ENCODE data around the gene EYA4.

DNA sequence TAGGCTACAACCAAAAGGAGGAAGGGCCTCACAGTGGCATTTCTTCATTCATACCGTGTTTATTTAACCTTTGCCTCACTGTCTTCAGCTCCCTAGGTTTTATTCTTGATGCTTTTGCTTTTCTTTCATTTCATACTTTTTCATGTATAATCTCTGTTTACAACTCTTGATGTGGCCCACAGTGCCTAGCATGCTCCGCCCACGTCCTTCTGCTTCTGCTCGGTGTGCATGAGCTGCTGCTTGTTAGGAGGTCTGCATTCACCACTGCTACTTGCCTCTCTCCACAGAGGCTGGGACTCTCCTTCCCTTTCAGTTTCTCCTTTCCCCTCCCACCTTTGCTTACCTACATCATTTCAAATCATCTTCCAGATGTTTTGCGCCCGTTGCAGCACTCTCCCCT lies 147.6 kb downstream of the EYA4 start:
- TF ChIP-seq MXI1 (IDR thresholded peaks at IDR 0.05; ENCODE audit: borderline replicate concordance, low read depth, low read length) (no peak), POLR2A (IDR thresholded peaks at IDR 0.05; ENCODE audit: low read depth, low read length) (no peak), MAFK (IDR thresholded peaks at IDR 0.05; ENCODE audit: low read depth, low read length) (no peak), SMC3 (IDR thresholded peaks at IDR 0.05; ENCODE audit: low read depth, low read length) (no peak), MAZ (IDR thresholded peaks at IDR 0.05; ENCODE audit: borderline replicate concordance, low read depth, low read length) (no peak), RFX5 (IDR thresholded peaks at IDR 0.05; ENCODE audit: low read depth, low read length) (no peak), CHD1 (IDR thresholded peaks at IDR 0.05; ENCODE audit: low read depth, low read length) (no peak)
- TF ChIP-seq, protein P1, sequence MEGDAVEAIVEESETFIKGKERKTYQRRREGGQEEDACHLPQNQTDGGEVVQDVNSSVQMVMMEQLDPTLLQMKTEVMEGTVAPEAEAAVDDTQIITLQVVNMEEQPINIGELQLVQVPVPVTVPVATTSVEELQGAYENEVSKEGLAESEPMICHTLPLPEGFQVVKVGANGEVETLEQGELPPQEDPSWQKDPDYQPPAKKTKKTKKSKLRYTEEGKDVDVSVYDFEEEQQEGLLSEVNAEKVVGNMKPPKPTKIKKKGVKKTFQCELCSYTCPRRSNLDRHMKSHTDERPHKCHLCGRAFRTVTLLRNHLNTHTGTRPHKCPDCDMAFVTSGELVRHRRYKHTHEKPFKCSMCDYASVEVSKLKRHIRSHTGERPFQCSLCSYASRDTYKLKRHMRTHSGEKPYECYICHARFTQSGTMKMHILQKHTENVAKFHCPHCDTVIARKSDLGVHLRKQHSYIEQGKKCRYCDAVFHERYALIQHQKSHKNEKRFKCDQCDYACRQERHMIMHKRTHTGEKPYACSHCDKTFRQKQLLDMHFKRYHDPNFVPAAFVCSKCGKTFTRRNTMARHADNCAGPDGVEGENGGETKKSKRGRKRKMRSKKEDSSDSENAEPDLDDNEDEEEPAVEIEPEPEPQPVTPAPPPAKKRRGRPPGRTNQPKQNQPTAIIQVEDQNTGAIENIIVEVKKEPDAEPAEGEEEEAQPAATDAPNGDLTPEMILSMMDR (conservative IDR thresholded peaks at IDR 0.05; ENCODE audit: low read depth, low read length): no peak
- TF ChIP-seq, protein P2, sequence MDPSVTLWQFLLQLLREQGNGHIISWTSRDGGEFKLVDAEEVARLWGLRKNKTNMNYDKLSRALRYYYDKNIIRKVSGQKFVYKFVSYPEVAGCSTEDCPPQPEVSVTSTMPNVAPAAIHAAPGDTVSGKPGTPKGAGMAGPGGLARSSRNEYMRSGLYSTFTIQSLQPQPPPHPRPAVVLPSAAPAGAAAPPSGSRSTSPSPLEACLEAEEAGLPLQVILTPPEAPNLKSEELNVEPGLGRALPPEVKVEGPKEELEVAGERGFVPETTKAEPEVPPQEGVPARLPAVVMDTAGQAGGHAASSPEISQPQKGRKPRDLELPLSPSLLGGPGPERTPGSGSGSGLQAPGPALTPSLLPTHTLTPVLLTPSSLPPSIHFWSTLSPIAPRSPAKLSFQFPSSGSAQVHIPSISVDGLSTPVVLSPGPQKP (IDR thresholded peaks at IDR 0.05; ENCODE audit: borderline replicate concordance, low read depth, low read length): no peak
- TF ChIP-seq, protein P3, sequence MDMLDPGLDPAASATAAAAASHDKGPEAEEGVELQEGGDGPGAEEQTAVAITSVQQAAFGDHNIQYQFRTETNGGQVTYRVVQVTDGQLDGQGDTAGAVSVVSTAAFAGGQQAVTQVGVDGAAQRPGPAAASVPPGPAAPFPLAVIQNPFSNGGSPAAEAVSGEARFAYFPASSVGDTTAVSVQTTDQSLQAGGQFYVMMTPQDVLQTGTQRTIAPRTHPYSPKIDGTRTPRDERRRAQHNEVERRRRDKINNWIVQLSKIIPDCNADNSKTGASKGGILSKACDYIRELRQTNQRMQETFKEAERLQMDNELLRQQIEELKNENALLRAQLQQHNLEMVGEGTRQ (IDR thresholded peaks at IDR 0.05; ENCODE audit: low read depth, low read length): no peak

Data from IMR-90 (cell line).